Measurements from ENCODE around the gene PTGER3. TPM values are rescaled to one million over a fixed set of nuclear protein-coding genes. Genes with fewer than 3 reads are reported as not detected.

PTGER3 gene
- total RNA-seq, 4 donors from 2014 or later = 79.5 to 143 (median 88.6) TPM

DNA sequence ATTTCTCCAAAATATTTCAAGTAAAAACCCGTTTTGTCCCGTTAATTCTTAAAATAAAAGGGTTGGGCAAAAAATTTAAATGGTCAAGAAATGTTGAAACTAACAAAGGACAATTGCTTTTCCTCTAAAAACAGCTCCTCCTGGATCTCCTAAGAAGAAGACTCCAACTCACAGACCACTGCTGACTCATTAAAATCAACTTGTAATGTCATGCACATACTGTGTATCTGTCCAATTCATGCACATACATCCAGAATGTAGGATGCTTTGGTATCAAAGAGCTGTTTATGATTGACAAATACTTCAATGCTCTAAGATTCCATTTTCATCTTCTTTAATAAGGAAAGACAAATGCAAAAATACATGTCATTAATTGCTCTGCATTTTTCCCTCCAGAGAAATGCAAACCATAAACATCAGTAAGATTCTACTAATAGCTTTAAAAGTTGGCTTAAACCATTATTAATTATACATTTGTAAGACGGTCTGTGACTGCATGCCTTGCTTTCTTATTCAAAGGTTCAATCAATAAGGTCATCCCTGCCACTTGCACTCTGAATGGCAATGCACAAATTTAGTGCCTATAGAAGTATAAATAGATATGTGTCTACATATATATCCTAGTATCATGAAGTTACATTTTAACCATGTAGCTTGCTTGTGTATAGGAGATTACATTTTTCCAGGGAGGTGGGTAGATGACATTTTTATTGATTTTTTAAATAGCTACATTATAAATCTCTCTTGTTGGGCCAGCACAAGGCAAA, 44.7 kb downstream of the PTGER3 start:
- TF ChIP-seq, protein P1, sequence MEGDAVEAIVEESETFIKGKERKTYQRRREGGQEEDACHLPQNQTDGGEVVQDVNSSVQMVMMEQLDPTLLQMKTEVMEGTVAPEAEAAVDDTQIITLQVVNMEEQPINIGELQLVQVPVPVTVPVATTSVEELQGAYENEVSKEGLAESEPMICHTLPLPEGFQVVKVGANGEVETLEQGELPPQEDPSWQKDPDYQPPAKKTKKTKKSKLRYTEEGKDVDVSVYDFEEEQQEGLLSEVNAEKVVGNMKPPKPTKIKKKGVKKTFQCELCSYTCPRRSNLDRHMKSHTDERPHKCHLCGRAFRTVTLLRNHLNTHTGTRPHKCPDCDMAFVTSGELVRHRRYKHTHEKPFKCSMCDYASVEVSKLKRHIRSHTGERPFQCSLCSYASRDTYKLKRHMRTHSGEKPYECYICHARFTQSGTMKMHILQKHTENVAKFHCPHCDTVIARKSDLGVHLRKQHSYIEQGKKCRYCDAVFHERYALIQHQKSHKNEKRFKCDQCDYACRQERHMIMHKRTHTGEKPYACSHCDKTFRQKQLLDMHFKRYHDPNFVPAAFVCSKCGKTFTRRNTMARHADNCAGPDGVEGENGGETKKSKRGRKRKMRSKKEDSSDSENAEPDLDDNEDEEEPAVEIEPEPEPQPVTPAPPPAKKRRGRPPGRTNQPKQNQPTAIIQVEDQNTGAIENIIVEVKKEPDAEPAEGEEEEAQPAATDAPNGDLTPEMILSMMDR (IDR thresholded peaks at IDR 0.05) = no peak
- no peak for TF ChIP-seq POLR2A (IDR thresholded peaks at IDR 0.05)
- intact Hi-C loops (cut with DNase I; ENCODE audit: low total_unique reads) = no loop called here
- H3K4me3 ChIP-seq (ENCODE audit: low read depth, poor library complexity, severe bottlenecking) = no peak overlapping the region
- WGBS, 2 donors = 78 to 80% methylated on average over 3 of the region's 3 CpGs
- DNase-seq (ENCODE audit: low spot score in 2 of 2) = no peak

DNA sequence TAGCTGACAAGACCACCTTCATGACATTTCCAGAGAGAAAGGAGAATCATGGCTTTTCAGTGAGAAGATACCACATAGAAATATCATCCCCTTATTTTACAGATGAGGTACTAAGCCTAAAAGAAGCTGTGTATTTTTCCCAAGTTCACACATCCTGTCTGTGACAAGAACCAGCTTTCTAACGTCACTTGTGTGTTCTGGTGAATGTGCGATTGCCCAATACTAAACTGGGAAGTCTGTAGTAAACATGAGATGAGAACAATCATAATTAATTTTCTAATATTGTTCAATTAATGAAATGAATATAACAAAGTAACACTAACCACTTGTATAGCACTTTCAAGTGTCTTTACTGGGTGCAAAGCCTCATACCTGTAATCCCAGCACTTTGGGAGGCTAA, 46.0 kb downstream of the PTGER3 start:
- intact Hi-C loops (cut with DNase I; ENCODE audit: low total_unique reads) = no loop called here
- no peak overlapping the region for H3K4me3 ChIP-seq (ENCODE audit: low read depth, poor library complexity, severe bottlenecking)
- DNase-seq (ENCODE audit: low spot score in 2 of 2) = no peak
- WGBS, 2 donors = 75 to 80% methylated on average over 2 of the region's 2 CpGs
- TF ChIP-seq, protein P1 (IDR thresholded peaks at IDR 0.05) = no peak
- no peak for TF ChIP-seq POLR2A (IDR thresholded peaks at IDR 0.05)

DNA sequence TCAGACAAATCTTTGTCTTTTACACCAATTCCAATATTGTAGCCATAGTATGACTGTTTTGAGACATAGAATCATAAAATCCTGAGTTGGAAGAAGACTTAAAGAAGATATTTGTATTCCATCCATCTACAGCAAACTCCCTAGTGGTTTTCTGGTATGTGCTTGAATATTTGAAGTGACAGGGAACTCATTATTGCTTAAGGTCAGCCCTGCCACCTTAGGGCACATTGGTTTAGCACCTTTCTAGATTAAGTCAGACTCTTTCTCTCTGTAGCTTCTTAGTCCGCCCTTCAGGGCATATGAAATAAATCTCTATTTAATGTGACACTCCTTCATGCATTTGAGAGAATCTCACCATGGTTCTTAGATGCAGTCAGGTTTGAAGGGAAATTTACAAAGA, 49.8 kb downstream of the PTGER3 start:
- intact Hi-C loops (cut with DNase I; ENCODE audit: low total_unique reads) = no loop called here
- WGBS, 2 donors = 88 to 89% methylated on average over 1 of the region's 1 CpG

DNA sequence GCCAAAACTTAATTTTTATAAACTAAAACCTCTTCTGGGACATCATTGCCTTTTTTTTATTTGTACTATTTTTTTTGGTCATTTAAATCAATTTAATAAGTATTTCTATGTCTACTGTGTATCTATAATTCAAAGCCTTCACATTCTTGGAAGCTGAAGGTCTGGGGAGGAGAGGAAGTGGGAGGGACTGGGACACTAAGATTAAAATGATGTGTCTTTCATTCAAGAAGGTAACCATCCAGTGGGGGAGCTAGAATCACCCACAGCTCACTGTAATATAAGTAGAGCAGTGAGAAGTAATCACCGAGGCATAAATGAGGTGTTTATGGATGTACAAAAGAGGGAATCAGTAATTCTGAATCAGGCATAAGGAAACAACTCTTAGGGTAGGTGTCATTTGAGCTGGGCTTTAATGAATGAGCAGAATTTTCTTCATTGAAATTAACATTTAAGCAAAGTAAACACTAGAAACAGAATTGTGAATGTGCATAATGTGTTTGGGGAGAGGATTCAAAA, 52.8 kb downstream of the PTGER3 start:
- DNase-seq (ENCODE audit: low spot score in 2 of 2) = no peak
- WGBS, 2 donors = 90 to 96% methylated on average over 1 of the region's 1 CpG
- H3K4me3 ChIP-seq (ENCODE audit: low read depth, poor library complexity, severe bottlenecking) = no peak overlapping the region
- no peak for TF ChIP-seq POLR2A (IDR thresholded peaks at IDR 0.05)
- intact Hi-C loops (cut with DNase I; ENCODE audit: low total_unique reads) = no loop called here

More for the DNA sequence above, 49.8 kb downstream of the PTGER3 start:
- no peak overlapping the region for H3K4me3 ChIP-seq (ENCODE audit: low read depth, poor library complexity, severe bottlenecking)
- DNase-seq (ENCODE audit: low spot score in 2 of 2) = no peak
- no peak for TF ChIP-seq POLR2A (IDR thresholded peaks at IDR 0.05)
- TF ChIP-seq, protein P1 (IDR thresholded peaks at IDR 0.05) = no peak

DNA sequence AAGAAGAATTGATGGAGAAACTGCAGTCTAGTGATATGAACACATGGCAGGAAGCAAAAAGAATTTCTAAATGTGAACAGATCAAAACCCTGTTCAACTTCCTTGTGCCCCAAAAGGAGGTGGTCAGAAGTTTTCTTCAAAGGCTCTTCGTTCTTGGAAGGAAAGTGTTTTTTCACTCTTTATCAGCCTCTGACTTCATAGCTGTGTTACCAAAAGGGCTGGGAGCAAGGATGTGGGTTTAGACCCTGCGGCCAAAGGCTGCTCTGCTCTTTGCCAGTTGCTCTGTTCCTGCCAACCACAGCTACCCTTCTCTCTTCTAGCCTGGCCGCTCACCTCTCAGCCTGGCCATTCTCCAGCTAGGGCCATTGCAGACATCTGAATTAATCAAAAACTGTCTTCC, 53.8 kb downstream of the PTGER3 start:
- no peak overlapping the region for H3K4me3 ChIP-seq (ENCODE audit: low read depth, poor library complexity, severe bottlenecking)
- 83 to 87% methylated on average over 3 of the region's 3 CpGs for whole genome bisulfite sequencing, 2 donors
- intact Hi-C loops (cut with DNase I; ENCODE audit: low total_unique reads) = no loop called here
- DNase-seq (ENCODE audit: low spot score in 2 of 2) = no peak
- no peak for TF ChIP-seq POLR2A (IDR thresholded peaks at IDR 0.05)
- TF ChIP-seq, protein P1 (IDR thresholded peaks at IDR 0.05) = no peak

DNA sequence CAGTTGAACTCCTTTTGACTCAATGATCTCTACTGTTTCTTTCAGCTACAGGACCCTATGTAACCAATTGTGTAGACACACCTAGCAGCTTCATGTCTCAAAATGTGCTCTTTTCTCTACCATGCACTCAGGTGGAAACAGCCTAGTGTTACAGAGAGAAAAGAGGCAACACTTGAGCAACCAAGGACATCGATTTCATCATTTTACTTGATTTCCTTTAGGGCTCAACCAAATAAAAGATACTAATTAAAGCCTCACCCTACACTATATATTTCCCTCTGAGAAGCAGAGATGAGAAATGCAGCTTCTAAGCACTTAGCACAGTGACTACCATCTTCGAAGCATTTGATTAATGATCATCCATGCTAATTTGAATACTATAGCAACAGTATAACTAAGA, 55.1 kb downstream of the PTGER3 start:
- DNase-seq (ENCODE audit: low spot score in 2 of 2) = no peak
- intact Hi-C loops (cut with DNase I; ENCODE audit: low total_unique reads) = no loop called here
- TF ChIP-seq, protein P1 (IDR thresholded peaks at IDR 0.05) = no peak
- no peak for TF ChIP-seq POLR2A (IDR thresholded peaks at IDR 0.05)
- 58 to 63% methylated on average over 2 of the region's 2 CpGs for WGBS, 2 donors
- H3K4me3 ChIP-seq (ENCODE audit: low read depth, poor library complexity, severe bottlenecking) = no peak overlapping the region
